Endodermal cell (in vitro differentiated cells): Measurements from ENCODE around the gene CRIP2. TPM values are rescaled to one million over a fixed set of nuclear protein-coding genes. Genes with fewer than 3 reads are reported as not detected.

Experiments used
- DNase-seq: peaks from one replicate; pipeline ENCODE4 v3.0.0-alpha.2; 2017
- H3K27ac ChIP-seq: 2 replicates; pipeline ENCODE4 v1.5.1; 2013; ENCODE audit warnings: mild to moderate bottlenecking, low read depth, low read length, moderate library complexity
- H3K27me3 ChIP-seq: 2 replicates; pipeline ENCODE4 v1.6.1; 2013; ENCODE audit warnings: mild to moderate bottlenecking, low read length, moderate library complexity; ENCODE audit not compliant: insufficient read depth, control insufficient read depth, poor library complexity, severe bottlenecking
- H3K36me3 ChIP-seq: 2 replicates; pipeline ENCODE4 v1.7.0; 2013; ENCODE audit warnings: mild to moderate bottlenecking, low read length, moderate library complexity; ENCODE audit not compliant: control insufficient read depth, insufficient read depth
- H3K4me1 ChIP-seq: one replicate; pipeline ENCODE4 v1.7.0; 2013; ENCODE audit warnings: low read length; ENCODE audit not compliant: control insufficient read depth, insufficient read depth
- H3K4me3 ChIP-seq: 2 replicates; pipeline ENCODE4 v1.5.1; 2013; ENCODE audit warnings: mild to moderate bottlenecking, low read length, moderate library complexity
- H3K9ac ChIP-seq: 2 replicates; pipeline ENCODE4 v1.6.1; 2013; ENCODE audit warnings: mild to moderate bottlenecking, low read length, moderate library complexity; ENCODE audit not compliant: poor library complexity, severe bottlenecking; ENCODE audit errors: extremely low read depth
- H3K9me3 ChIP-seq: 2 replicates; pipeline ENCODE4 v1.6.1; 2013; ENCODE audit warnings: mild to moderate bottlenecking, low read length, moderate library complexity; ENCODE audit not compliant: control insufficient read depth
- H3K27ac Mint-ChIP-seq: 2 replicates; pipeline ENCODE4 v1.8.0; 2020; ENCODE audit warnings: mixed read lengths
- H3K27me3 Mint-ChIP-seq: 2 replicates; pipeline ENCODE4 v1.8.0; 2021; ENCODE audit warnings: mild to moderate bottlenecking, mixed read lengths; ENCODE audit not compliant: insufficient read depth
- H3K36me3 Mint-ChIP-seq: 2 replicates; pipeline ENCODE4 v1.8.0; 2020; ENCODE audit warnings: low read depth, mixed read lengths
- H3K4me1 Mint-ChIP-seq: 2 replicates; pipeline ENCODE4 v1.8.0; 2020; ENCODE audit warnings: mixed read lengths
- H3K4me3 Mint-ChIP-seq: 2 replicates; pipeline ENCODE4 v1.8.0; 2020; ENCODE audit warnings: mild to moderate bottlenecking, moderate library complexity, mixed read lengths
- H3K9me3 Mint-ChIP-seq: 2 replicates; pipeline ENCODE4 v1.8.0; 2020; ENCODE audit warnings: mild to moderate bottlenecking, mixed read lengths
- CTCF ChIP-seq: fragments of 200-600 bp; sonication (generic); conservative IDR thresholded peaks from 2 replicates; pipeline ENCODE4 v1.5.0; 2021; ENCODE audit warnings: antibody characterized with exemption, mild to moderate bottlenecking
- WGBS, 2 experiments: methylation state at CpG; one replicate each; pipeline versions ENCODE4 v1.1.5 to v1.1.7; 2013; ENCODE audit warnings: missing lambda C conversion rate in 2 of 2, mixed read lengths in 1 of 2; ENCODE audit not compliant: insufficient coverage in 1 of 2, insufficient read length in 1 of 2; 5-methylcytosine and 5-hydroxymethylcytosine counted together
- total RNA-seq, 2 donors: library from RNA; stranded (reverse); fragmentation: NEBNext Ultra II Directional in 1 of 2; extraction: Animal tissue kit (Norgen Biotek cat#: 25700) in 1 of 2; gene quantifications; 2 replicates in 1 of 2; 3 replicates in 1 of 2; pipeline ENCODE4 v1.2.1, GENCODE V29; 2021

The CRIP2 gene
- total RNA-seq, 2 donors from 2014 or later, result 3.9 to 5.3 TPM

- H3K4me3 Mint-ChIP-seq, result no peak overlapping the region
- WGBS, 2 experiments, result 93 to 98% methylated on average over 20 to 31 of the region's 31 CpGs
- DNase-seq, result no peak
Measured at GRCh38 chr14:105436891-105437722, 37.5 kb upstream of the CRIP2 start.

DNA sequence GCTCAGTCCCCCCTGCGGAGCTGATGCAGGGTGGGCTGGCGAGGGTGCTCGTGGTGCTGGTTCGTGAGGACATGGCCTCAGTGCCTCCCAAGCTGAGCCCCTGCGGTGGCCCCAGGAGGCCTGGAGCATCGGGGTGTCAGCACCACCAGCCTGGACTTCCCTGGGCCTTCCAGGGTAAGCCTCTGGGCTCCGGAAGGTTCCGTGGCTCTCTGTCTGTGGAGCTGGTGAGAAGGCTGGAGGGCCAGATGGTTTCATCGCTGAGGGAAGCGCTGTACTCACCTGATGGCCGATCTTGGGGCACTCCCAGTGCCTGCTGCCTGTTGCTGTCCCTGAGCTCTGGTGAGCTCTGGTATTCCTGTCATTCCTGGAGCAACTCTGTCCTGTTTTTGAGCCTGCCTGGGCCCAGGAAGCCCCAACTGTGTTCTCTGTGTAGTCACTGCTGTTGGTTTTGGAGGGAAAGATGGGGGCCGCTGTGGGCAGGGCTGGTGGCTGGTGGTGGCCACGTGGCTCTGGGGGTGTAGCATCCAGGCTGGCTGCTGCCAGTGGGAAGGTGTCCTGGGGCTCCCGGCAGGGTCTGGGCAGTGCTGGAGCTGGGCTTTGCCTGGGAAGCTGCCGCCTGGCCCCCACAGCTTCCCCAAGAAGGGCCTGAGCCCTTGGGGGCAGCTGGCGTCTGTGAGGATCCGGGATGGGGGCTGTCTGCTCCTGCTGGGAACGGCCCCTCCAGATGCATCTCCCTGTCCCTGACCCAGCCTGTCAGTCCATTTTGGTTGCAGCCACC lies 36.7 kb upstream of the CRIP2 start:
- no peaks in the 10 kb centered on the region for H3K4me1 Mint-ChIP-seq
- no peak overlapping the region for H3K27ac ChIP-seq
- H3K9ac ChIP-seq, result no peak overlapping the region
- H3K27ac Mint-ChIP-seq, result no peak overlapping the region
- H3K36me3 Mint-ChIP-seq, result peaks cover 48% of the 10 kb centered on the region
- WGBS, 2 experiments, result 94 to 98% methylated on average over 15 to 18 of the region's 18 CpGs
- no peak for DNase-seq
- no peak overlapping the region for H3K4me3 ChIP-seq
- no peaks in the 10 kb centered on the region for H3K27me3 Mint-ChIP-seq
- H3K4me3 Mint-ChIP-seq, result no peak overlapping the region
- no peaks in the 10 kb centered on the region for H3K4me1 ChIP-seq
- H3K9me3 ChIP-seq, result no peaks in the 10 kb centered on the region
- no peak for TF ChIP-seq CTCF
- H3K36me3 ChIP-seq, result peaks cover 25% of the 10 kb centered on the region
- H3K9me3 Mint-ChIP-seq, result no peaks in the 10 kb centered on the region
- H3K27me3 ChIP-seq, result no peaks in the 10 kb centered on the region

More at GRCh38 chr14:105436891-105437722, 37.5 kb upstream of the CRIP2 start:
- no peak overlapping the region for H3K27ac ChIP-seq
- TF ChIP-seq CTCF, result no peak
- H3K4me1 ChIP-seq, result no peaks in the 10 kb centered on the region
- Mint-ChIP-seq H3K9me3 (no peaks in the 10 kb centered on the region), H3K27me3 (no peaks in the 10 kb centered on the region), H3K4me1 (no peaks in the 10 kb centered on the region), H3K27ac (no peak overlapping the region), H3K36me3 (peaks cover 42% of the 10 kb centered on the region)
- H3K9ac ChIP-seq, result no peak overlapping the region
- H3K27me3 ChIP-seq, result no peaks in the 10 kb centered on the region
- H3K4me3 ChIP-seq, result no peak overlapping the region
- peaks cover 17% of the 10 kb centered on the region for H3K36me3 ChIP-seq
- no peaks in the 10 kb centered on the region for H3K9me3 ChIP-seq

DNA sequence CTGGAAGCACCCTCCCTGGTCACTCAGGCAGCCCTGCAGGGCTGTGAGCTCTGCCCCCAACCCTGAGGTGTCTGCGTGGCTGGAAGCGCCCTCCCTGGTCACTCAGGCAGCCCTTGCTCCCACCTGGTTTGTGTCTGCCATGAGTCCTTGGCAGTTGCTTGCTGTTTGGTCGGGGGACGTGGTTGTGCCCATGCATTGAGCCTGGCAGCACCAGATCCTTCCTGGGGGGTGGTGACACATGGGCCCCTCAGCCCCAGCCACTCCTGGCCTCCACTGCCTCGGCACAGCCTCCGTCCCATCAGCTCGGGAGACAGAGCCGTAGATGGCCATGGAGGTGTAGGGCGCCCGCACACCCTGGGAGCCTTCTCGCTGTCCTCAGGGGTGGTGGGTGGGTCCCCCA lies 35.4 kb upstream of the CRIP2 start:
- no peak overlapping the region for H3K27ac ChIP-seq
- no peaks in the 10 kb centered on the region for H3K4me1 ChIP-seq
- DNase-seq, result no peak
- 91 to 93% methylated on average over 6 to 11 of the region's 11 CpGs for WGBS, 2 experiments
- peaks cover 30% of the 10 kb centered on the region for H3K36me3 ChIP-seq
- Mint-ChIP-seq H3K9me3 (no peaks in the 10 kb centered on the region), H3K4me3 (no peak overlapping the region), H3K36me3 (peaks cover 42% of the 10 kb centered on the region), H3K27me3 (no peaks in the 10 kb centered on the region), H3K27ac (no peak overlapping the region), H3K4me1 (no peaks in the 10 kb centered on the region)
- no peak for TF ChIP-seq CTCF
- H3K4me3 ChIP-seq, result no peak overlapping the region
- H3K9me3 ChIP-seq, result no peaks in the 10 kb centered on the region
- H3K9ac ChIP-seq, result no peak overlapping the region
- H3K27me3 ChIP-seq, result no peaks in the 10 kb centered on the region
